SHP77 (cell line): ENCODE data around the gene SHISA9.
"Not testable (repeated sequence)": the region's sequence is repeated elsewhere in the genome, so short reads cannot be mapped to it uniquely, and the experiment has no call there.

ENCODE experiments used
- DNase-seq, 2 experiments: peaks; one replicate each; lab custom pipeline; 2025; lab: John Stamatoyannopoulos, UW

SHISA9 gene

GRCh38 chr16:12900156-12900555 is 1.2 kb upstream of the SHISA9 start:
- no peak for DNase-seq

- DNase-seq: no peak
These were observed 697 bp upstream of the SHISA9 start for GRCh38 chr16:12900599-12901203.

GRCh38 chr16:12901204-12901596 is 198 bp upstream of the SHISA9 start:
- DNase-seq: no peak

GRCh38 chr16:12902511-12903372 is 1.3 kb downstream of the SHISA9 start:
- DNase-seq: no peak

- DNase-seq: no peak
These were observed 2.3 kb downstream of the SHISA9 start for GRCh38 chr16:12903407-12904328.

- no peak for DNase-seq
These were observed 2.9 kb downstream of the SHISA9 start for GRCh38 chr16:12904329-12904671.

- no peak for DNase-seq
These were observed 4.9 kb downstream of the SHISA9 start for GRCh38 chr16:12906271-12906670.

GRCh38 chr16:12906765-12907516 is 5.5 kb downstream of the SHISA9 start:
- no peak for DNase-seq

- DNase-seq: no peak
These were observed 6.4 kb downstream of the SHISA9 start for GRCh38 chr16:12907670-12908233.

GRCh38 chr16:12917246-12917645 is 15.8 kb downstream of the SHISA9 start:
- DNase-seq: no peak

GRCh38 chr16:12917653-12918052 is 16.3 kb downstream of the SHISA9 start:
- no peak for DNase-seq

- DNase-seq: no peak
These were observed 19.3 kb downstream of the SHISA9 start for GRCh38 chr16:12920739-12921138.

- not testable (repeated sequence) for DNase-seq
These were observed 22.2 kb downstream of the SHISA9 start for GRCh38 chr16:12923640-12924039.

- DNase-seq: no peak
These were observed 23.8 kb downstream of the SHISA9 start for GRCh38 chr16:12925026-12925800.

GRCh38 chr16:12927591-12927990 is 26.2 kb downstream of the SHISA9 start:
- no peak for DNase-seq

GRCh38 chr16:12930881-12931280 is 29.5 kb downstream of the SHISA9 start:
- no peak for DNase-seq

- no peak for DNase-seq
These were observed 35.0 kb downstream of the SHISA9 start for GRCh38 chr16:12936391-12936790.

GRCh38 chr16:12941896-12942295 is 40.5 kb downstream of the SHISA9 start:
- no peak for DNase-seq

GRCh38 chr16:12942861-12943260 is 41.5 kb downstream of the SHISA9 start:
- no peak for DNase-seq

GRCh38 chr16:12944300-12944699 is 42.9 kb downstream of the SHISA9 start:
- DNase-seq: no peak

- no peak for DNase-seq
These were observed 50.0 kb downstream of the SHISA9 start for GRCh38 chr16:12951392-12951791.
